MV-4-11 (cell line): ENCODE results near the gene TMEM233.

Source experiments
- DNase-seq: peaks from one replicate; lab custom pipeline; 2025; lab: John Stamatoyannopoulos, UW

TMEM233 gene

GRCh38 chr12:119681728-119682638 lies 88.4 kb downstream of the TMEM233 start:
- no peak for DNase-seq

GRCh38 chr12:119682639-119683252 lies 89.2 kb downstream of the TMEM233 start:
- DNase-seq, result peak; percentile 84

- DNase-seq, result no peak
These were observed 89.8 kb downstream of the TMEM233 start for GRCh38 chr12:119683413-119683812.

GRCh38 chr12:119683816-119684215 lies 90.2 kb downstream of the TMEM233 start:
- no peak for DNase-seq

GRCh38 chr12:119684711-119685369 lies 91.3 kb downstream of the TMEM233 start:
- DNase-seq, result no peak

GRCh38 chr12:119685375-119685774 lies 91.8 kb downstream of the TMEM233 start:
- no peak for DNase-seq

- DNase-seq, result no peak
These were observed 92.8 kb downstream of the TMEM233 start for GRCh38 chr12:119686355-119686754.

GRCh38 chr12:119686776-119687175 lies 93.2 kb downstream of the TMEM233 start:
- no peak for DNase-seq

GRCh38 chr12:119687406-119687805 lies 93.8 kb downstream of the TMEM233 start:
- no peak for DNase-seq

- no peak for DNase-seq
These were observed 94.3 kb downstream of the TMEM233 start for GRCh38 chr12:119687879-119688278.

- no peak for DNase-seq
These were observed 96.4 kb downstream of the TMEM233 start for GRCh38 chr12:119689935-119690500.

GRCh38 chr12:119691202-119691810 lies 97.7 kb downstream of the TMEM233 start:
- DNase-seq, result no peak

GRCh38 chr12:119692410-119692809 lies 98.8 kb downstream of the TMEM233 start:
- no peak for DNase-seq
